GM19023 (cell line): Measurements from ENCODE around the gene GAS2L2.

Experiments
- ATAC-seq: cut with Tn5 transposase; IDR thresholded peaks from one replicate; pipeline ENCODE4 v1.9.1; 2021; ENCODE audit warnings: mild to moderate bottlenecking, moderate library complexity; ENCODE audit not compliant: unreplicated experiment

The GAS2L2 gene

GRCh38 chr17:35752945-35753764 is at the start of gene GAS2L2:
Gene GAS2L2, minus strand, starts transcription at chr17:35753239. Its CDS starts 389 bp downstream, at chr17:35752850.
- no peak for ATAC-seq

GRCh38 chr17:35801583-35802224 is 48.7 kb upstream of the GAS2L2 start:
- ATAC-seq, result no peak

- ATAC-seq, result no peak
Observed at GRCh38 chr17:35799942-35800341, 46.9 kb upstream of the GAS2L2 start.

- no peak for ATAC-seq
Observed at GRCh38 chr17:35797918-35798317, 44.9 kb upstream of the GAS2L2 start.

GRCh38 chr17:35797370-35797769 is 44.3 kb upstream of the GAS2L2 start:
- ATAC-seq, result no peak

- no peak for ATAC-seq
Observed at GRCh38 chr17:35796942-35797341, 43.9 kb upstream of the GAS2L2 start.

GRCh38 chr17:35795871-35796265 is 42.8 kb upstream of the GAS2L2 start:
- no peak for ATAC-seq

GRCh38 chr17:35795007-35795870 is 42.2 kb upstream of the GAS2L2 start, which contains the start of gene MMP28:
Gene MMP28, minus strand, starts transcription at chr17:35795641. Its CDS starts 264 bp downstream, at chr17:35795377.
- no peak for ATAC-seq

GRCh38 chr17:35793257-35793656 is 40.2 kb upstream of the GAS2L2 start:
- ATAC-seq, result no peak

- no peak for ATAC-seq
Observed at GRCh38 chr17:35791681-35792350, 38.8 kb upstream of the GAS2L2 start.

GRCh38 chr17:35790841-35791240 is 37.8 kb upstream of the GAS2L2 start:
- no peak for ATAC-seq

- ATAC-seq, result no peak
Observed at GRCh38 chr17:35788477-35789368, 35.7 kb upstream of the GAS2L2 start.

GRCh38 chr17:35786941-35787432 is 33.9 kb upstream of the GAS2L2 start:
- ATAC-seq, result no peak

- ATAC-seq, result no peak
Observed at GRCh38 chr17:35784895-35785294, 31.9 kb upstream of the GAS2L2 start.

GRCh38 chr17:35780950-35781349 is 27.9 kb upstream of the GAS2L2 start:
- no peak for ATAC-seq

- no peak for ATAC-seq
Observed at GRCh38 chr17:35778641-35779196, 25.7 kb upstream of the GAS2L2 start.

GRCh38 chr17:35775583-35775982 is 22.5 kb upstream of the GAS2L2 start:
- no peak for ATAC-seq

GRCh38 chr17:35775039-35775438 is 22.0 kb upstream of the GAS2L2 start:
- ATAC-seq, result no peak

GRCh38 chr17:35774499-35774898 is 21.5 kb upstream of the GAS2L2 start:
- no peak for ATAC-seq
